GM23338 (cell line): ENCODE data around the gene JDP2.

Experiments
- CREB1 ChIP-seq: fragments of 250-450 bp; sonication (Bioruptor Pico); IDR thresholded peaks from 2 replicates; pipeline ENCODE4 v1.5.0; 2020; ENCODE audit warnings: low read depth, mild to moderate bottlenecking, moderate library complexity
- ETS1 ChIP-seq: IDR thresholded peaks from 2 replicates; pipeline ENCODE4 v1.6.1; 2016; ENCODE audit warnings: antibody characterized with exemption
- EZH2phosphoT487 ChIP-seq: fragments of 200-600 bp; sonication (generic); IDR thresholded peaks from one replicate; pipeline ENCODE4 v1.8.1; 2018; ENCODE audit warnings: antibody characterized with exemption; ENCODE audit not compliant: unreplicated experiment
- REST ChIP-seq: IDR thresholded peaks from one replicate; pipeline ENCODE4 v1.6.1; 2018; ENCODE audit warnings: antibody characterized with exemption; ENCODE audit not compliant: unreplicated experiment
- TF ChIP-seq, protein P1 (sequence below), 2 experiments: fragments of 200-600 bp in 1 of 2; sonication (generic) in 1 of 2; conservative IDR thresholded peaks; 2 replicates each; pipeline versions ENCODE4 v1.5.1 to v1.6.1; 2016 to 2017; ENCODE audit warnings: antibody characterized with exemption in 2 of 2, low read depth in 2 of 2, mild to moderate bottlenecking in 2 of 2, moderate library complexity in 1 of 2

DNA sequence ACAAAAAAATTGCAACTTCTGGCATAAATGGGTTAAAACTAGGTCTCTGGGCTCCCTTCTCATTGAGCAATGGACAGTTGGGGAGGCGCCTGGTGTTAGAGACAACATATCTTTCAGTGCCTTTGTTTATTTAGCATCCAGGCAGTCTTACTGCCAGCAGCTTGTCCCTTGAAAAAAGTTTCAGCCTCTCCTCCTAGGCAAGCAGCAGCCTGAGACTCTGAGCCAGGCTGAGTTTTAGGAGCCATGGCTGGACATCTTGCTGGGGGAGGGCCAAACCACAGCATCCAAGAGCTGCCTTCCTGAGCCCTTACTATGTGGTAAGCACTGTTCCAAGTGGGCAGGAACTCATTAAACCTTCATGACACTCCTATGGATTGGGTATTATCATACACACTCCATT is 10.1 kb upstream of the JDP2 start:
- TF ChIP-seq CREB1 (CRISPR knock-in tag) (no peak), ETS1 (no peak), EZH2phosphoT487 (no peak), REST (no peak)
- TF ChIP-seq, protein P1, sequence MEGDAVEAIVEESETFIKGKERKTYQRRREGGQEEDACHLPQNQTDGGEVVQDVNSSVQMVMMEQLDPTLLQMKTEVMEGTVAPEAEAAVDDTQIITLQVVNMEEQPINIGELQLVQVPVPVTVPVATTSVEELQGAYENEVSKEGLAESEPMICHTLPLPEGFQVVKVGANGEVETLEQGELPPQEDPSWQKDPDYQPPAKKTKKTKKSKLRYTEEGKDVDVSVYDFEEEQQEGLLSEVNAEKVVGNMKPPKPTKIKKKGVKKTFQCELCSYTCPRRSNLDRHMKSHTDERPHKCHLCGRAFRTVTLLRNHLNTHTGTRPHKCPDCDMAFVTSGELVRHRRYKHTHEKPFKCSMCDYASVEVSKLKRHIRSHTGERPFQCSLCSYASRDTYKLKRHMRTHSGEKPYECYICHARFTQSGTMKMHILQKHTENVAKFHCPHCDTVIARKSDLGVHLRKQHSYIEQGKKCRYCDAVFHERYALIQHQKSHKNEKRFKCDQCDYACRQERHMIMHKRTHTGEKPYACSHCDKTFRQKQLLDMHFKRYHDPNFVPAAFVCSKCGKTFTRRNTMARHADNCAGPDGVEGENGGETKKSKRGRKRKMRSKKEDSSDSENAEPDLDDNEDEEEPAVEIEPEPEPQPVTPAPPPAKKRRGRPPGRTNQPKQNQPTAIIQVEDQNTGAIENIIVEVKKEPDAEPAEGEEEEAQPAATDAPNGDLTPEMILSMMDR (conservative IDR thresholded peaks at IDR 0.05; ENCODE audit: low read depth in 2 of 2) = no peak
